HepG2 (cell line): ENCODE results near the gene MORN5. TPM values are rescaled to one million over a fixed set of nuclear protein-coding genes. Genes with fewer than 3 reads are reported as not detected.
A peak's percentile ranks its signal among the peaks of the same experiment; 100 is the strongest.

ENCODE experiments used
- CENPBD1 ChIP-seq: sonication (generic); formaldehyde crosslinking; IDR thresholded peaks from 2 replicates; pipeline ENCODE4 v1.8.0; 2022; ENCODE audit warnings: missing genetic modification reagents, low read depth, mild to moderate bottlenecking, borderline replicate concordance
- FIP1L1 ChIP-seq: fragments of 200-400 bp; formaldehyde crosslinking; IDR thresholded peaks from 2 replicates; pipeline ENCODE4 v1.6.1; 2018; ENCODE audit warnings: low read depth, mild to moderate bottlenecking, low read length, moderate library complexity, borderline replicate concordance; ENCODE audit not compliant: insufficient read depth
- GRHL1 ChIP-seq: sonication (generic); formaldehyde crosslinking; conservative IDR thresholded peaks from 2 replicates; pipeline ENCODE4 v1.8.0; 2022; ENCODE audit warnings: missing genetic modification reagents
- HIC2 ChIP-seq: sonication (generic); formaldehyde crosslinking; IDR thresholded peaks from 2 replicates; pipeline ENCODE4 v1.9.0; 2022; ENCODE audit warnings: low read depth, missing genetic modification reagents
- HOXA7 ChIP-seq: sonication (generic); formaldehyde crosslinking; IDR thresholded peaks from 2 replicates; pipeline ENCODE4 v1.8.1; 2022; ENCODE audit warnings: mild to moderate bottlenecking, missing genetic modification reagents, moderate library complexity
- MLLT10 ChIP-seq: sonication (generic); formaldehyde crosslinking; IDR thresholded peaks from 2 replicates; pipeline ENCODE4 v1.4.0; 2020; ENCODE audit warnings: missing genetic modification reagents
- NFRKB ChIP-seq: fragments of 450-650 bp; IDR thresholded peaks from 2 replicates; pipeline ENCODE4 v1.6.1; 2017
- PAWR ChIP-seq: sonication (generic); formaldehyde crosslinking; IDR thresholded peaks from 2 replicates; pipeline ENCODE4 v1.4.0; 2020; ENCODE audit warnings: missing genetic modification reagents, mild to moderate bottlenecking, borderline replicate concordance
- RARG ChIP-seq: sonication (generic); formaldehyde crosslinking; IDR thresholded peaks from 2 replicates; pipeline ENCODE4 v1.4.0; 2020; ENCODE audit warnings: low read depth, mild to moderate bottlenecking, missing genetic modification reagents
- TIGD3 ChIP-seq: sonication (generic); formaldehyde crosslinking; IDR thresholded peaks from 2 replicates; pipeline ENCODE4 v1.5.1; 2020; ENCODE audit warnings: mild to moderate bottlenecking, missing genetic modification reagents, borderline replicate concordance
- ZBTB42 ChIP-seq: sonication (generic); formaldehyde crosslinking; IDR thresholded peaks from 2 replicates; pipeline ENCODE4 v1.5.0; 2020; ENCODE audit warnings: mild to moderate bottlenecking, missing genetic modification reagents
- ZNF10 ChIP-seq: sonication (generic); formaldehyde crosslinking; IDR thresholded peaks from 2 replicates; pipeline ENCODE4 v1.4.0; 2020; ENCODE audit warnings: mild to moderate bottlenecking, low read depth, missing genetic modification reagents, borderline replicate concordance
- ZNF142 ChIP-seq: sonication (generic); formaldehyde crosslinking; IDR thresholded peaks from 2 replicates; pipeline ENCODE4 v1.4.0; 2020; ENCODE audit warnings: missing genetic modification reagents
- ZNF275 ChIP-seq: sonication (generic); formaldehyde crosslinking; IDR thresholded peaks from 2 replicates; pipeline ENCODE4 v1.8.0; 2022; ENCODE audit warnings: missing genetic modification reagents, mild to moderate bottlenecking, inconsistent platforms, borderline replicate concordance
- polyA plus RNA-seq, 8 experiments: library from polyadenylated mRNA; depleted of rRNA in 3 of 8; stranded (reverse) in 7 of 8; unstranded in 1 of 8; fragments of >200 nt; fragmentation: Illumina TruSeq in 4 of 8; extraction: Trizol in 4 of 8; gene quantifications; 2 replicates each; pipeline versions ENCODE4 v1.2.1 to v1.2.3, GENCODE V29; 2011 to 2016; ENCODE audit warnings: low read depth in 4 of 8, missing spikeins in 1 of 8, mixed read lengths in 1 of 8; ENCODE audit not compliant: insufficient read depth in 1 of 8
- total RNA-seq, 5 experiments: library from RNA; depleted of rRNA; stranded (reverse); fragments of >200 nt; fragmentation: Illumina TruSeq; extraction: Trizol; gene quantifications; 2 replicates each; pipeline ENCODE4 v1.2.3, GENCODE V29; 2016; ENCODE audit warnings: low read depth in 1 of 5

Gene MORN5
- total and polyA plus RNA-seq, 2 of the 13 experiments (the other 11 are each of a cell fraction or from before 2014, with no cell fraction given), result not detected

- TF ChIP-seq FIP1L1 (no peak), ZNF275 (CRISPR knock-in tag) (no peak), MLLT10 (CRISPR knock-in tag) (no peak), HIC2 (CRISPR knock-in tag) (no peak), ZNF142 (0 out of 2 replicates have a peak, but pooled peaks have one; percentile 44), RARG (CRISPR knock-in tag) (no peak), ZNF10 (CRISPR knock-in tag) (no peak), PAWR (no peak), GRHL1 (CRISPR knock-in tag) (no peak), ZBTB42 (no peak), TIGD3 (CRISPR knock-in tag) (no peak), NFRKB (no peak), CENPBD1 (CRISPR knock-in tag) (no peak), HOXA7 (CRISPR knock-in tag) (no peak)
Observed at GRCh38 chr9:122159026-122159924, at the start of gene MORN5, which contains the start of gene NDUFA8 (continued).
